Mucosa of descending colon (tissue), 3 donors: ENCODE measurements around the gene ITPKB. TPM values are rescaled to one million over a fixed set of nuclear protein-coding genes. Genes with fewer than 3 reads are reported as not detected.

Experiments used
- ATAC-seq: fragments of 200-7000 bp; cut with Tn5 transposase; one replicate; pipeline ENCODE4 v1.9.1; 2020; ENCODE audit warnings: mild to moderate bottlenecking, moderate library complexity
- DNase-seq, 3 donors: peaks; one replicate each; pipeline ENCODE4 v3.0.0-alpha.2; 2020
- H3K36me3 ChIP-seq: fragments of 200-600 bp; one replicate; pipeline ENCODE4 v1.8.0; 2021; ENCODE audit warnings: low read depth, mild to moderate bottlenecking
- H3K4me1 ChIP-seq: fragments of 200-600 bp; one replicate; pipeline ENCODE4 v1.8.0; 2021; ENCODE audit warnings: low read depth, mild to moderate bottlenecking
- H3K4me3 ChIP-seq: fragments of 200-600 bp; one replicate; pipeline ENCODE4 v1.8.0; 2021; ENCODE audit warnings: mild to moderate bottlenecking
- H3K9me3 ChIP-seq: fragments of 200-600 bp; one replicate; pipeline ENCODE4 v1.8.0; 2021; ENCODE audit warnings: mild to moderate bottlenecking
- CTCF ChIP-seq: fragments of 200-600 bp; IDR thresholded peaks from one replicate; pipeline ENCODE4 v1.8.0; 2022; ENCODE audit warnings: antibody characterized with exemption, mild to moderate bottlenecking
- intact Hi-C, 2 donors: fragments of 100-400 bp; cut with DNase I in 1 of 2; cut with micrococcal nuclease in 1 of 2; formaldehyde crosslinking; loops; one replicate each; pipeline versions ENCODE4 v1.11.0 to v1.11.1; 2022; cut with DNase I, micrococcal nuclease
- long read RNA-seq, 2 donors: library from polyadenylated mRNA; unstranded; transcript quantifications; one replicate each; pipeline ENCODE4 v2.0.0, GENCODE V29; 2019 to 2021
- total RNA-seq, 3 donors: library from RNA; stranded (reverse); fragmentation: NEBNext Ultra II Directional in 2 of 3; extraction: Animal tissue kit (Norgen Biotek cat#: 25700) in 2 of 3; gene quantifications; one replicate each; pipeline versions ENCODE4 v1.2.1 to v1.2.4, GENCODE V29; 2021 to 2023
- donor health status: DM: no; HTN: no; CAD: no; lungs with moderate emphysema.
- donor health status: DM: no; HTN: no; CAD: no.
- donor health status: DM: no; HTN: yes; CAD: no.

The ITPKB gene
- total RNA-seq = 10 to 100 TPM in 2 of 3 donors, 1 to 10 TPM in 1; 9.5 to 90.3 (median 11.7) TPM
- long read RNA-seq, donor 1, full-length matches to known transcripts = 51 of 129 reads
- long read RNA-seq, donor 1, partial matches to known transcripts = 64 of 129 reads
- long read RNA-seq, donor 1, other reads (novel, unspliced or antisense) = 14 of 129 reads
- long read RNA-seq, donor 2, partial matches to known transcripts = 0 of 1 reads
- long read RNA-seq, donor 2, other reads (novel, unspliced or antisense) = 1 of 1 reads

- DNase-seq (peak; percentile 69 to 75 (median 70)), ATAC-seq (peak; percentile 61)
- TF ChIP-seq CTCF = no peak
- no peaks in the 10 kb centered on the region for H3K9me3 ChIP-seq
- intact Hi-C loops = loop anchor here in 1 of 2 donors (10.0 kb wide), 2 partner anchors 84 to 86 kb away; no protein-coding TSS in a partner anchor
- no peaks in the 10 kb centered on the region for H3K36me3 ChIP-seq
- H3K4me3 ChIP-seq = peak within 1 kb of the TSS; percentile 57
- H3K4me1 ChIP-seq = peaks cover 14% of the 10 kb centered on the region
These were observed at the start of gene ITPKB for GRCh38 chr1:226738995-226739695. Gene ITPKB, minus strand, starts transcription at chr1:226739282. Its CDS starts 1,824 bp downstream, at chr1:226737458.

- TF ChIP-seq CTCF = no peak
- H3K36me3 ChIP-seq = no peaks in the 10 kb centered on the region
- ATAC-seq (no peak), DNase-seq (no peak)
- H3K4me1 ChIP-seq = no peaks in the 10 kb centered on the region
- intact Hi-C loops = no loop called here
- H3K4me3 ChIP-seq = no peak overlapping the region
- no peaks in the 10 kb centered on the region for H3K9me3 ChIP-seq
These were observed 48.6 kb upstream of the ITPKB start for GRCh38 chr1:226787638-226788037.

- Histone ChIP-seq H3K4me1 (no peaks in the 10 kb centered on the region), H3K36me3 (no peaks in the 10 kb centered on the region), H3K9me3 (no peaks in the 10 kb centered on the region), H3K4me3 (no peak overlapping the region)
- DNase-seq (no peak), ATAC-seq (no peak)
- intact Hi-C loops = no loop called here
- no peak for TF ChIP-seq CTCF
These were observed 48.0 kb upstream of the ITPKB start for GRCh38 chr1:226787071-226787470.

- H3K4me3 ChIP-seq = no peak overlapping the region
- no peaks in the 10 kb centered on the region for H3K36me3 ChIP-seq
- no peaks in the 10 kb centered on the region for H3K9me3 ChIP-seq
- TF ChIP-seq CTCF = no peak
- no peaks in the 10 kb centered on the region for H3K4me1 ChIP-seq
- intact Hi-C loops = no loop called here
- ATAC-seq (no peak), DNase-seq (no peak)
These were observed 47.5 kb upstream of the ITPKB start for GRCh38 chr1:226786550-226786949.

- Histone ChIP-seq H3K36me3 (no peaks in the 10 kb centered on the region), H3K9me3 (no peaks in the 10 kb centered on the region), H3K4me3 (no peak overlapping the region), H3K4me1 (no peaks in the 10 kb centered on the region)
- ATAC-seq = no peak
- no peak for DNase-seq
- intact Hi-C loops = no loop called here
- no peak for TF ChIP-seq CTCF
These were observed 46.7 kb upstream of the ITPKB start for GRCh38 chr1:226785805-226786204.
